DMS53 treated with DMSO at 0.1 percent for 48 hours (cell line): ENCODE data around the gene PTCHD4.

ENCODE experiments used
- DNase-seq: peaks from one replicate; lab custom pipeline; 2025; ENCODE audit not compliant: unreplicated experiment; lab: John Stamatoyannopoulos, UW

Gene PTCHD4

GRCh38 chr6:48061265-48061990 lies 49.6 kb downstream of the PTCHD4 start:
- DNase-seq: no peak
